Measurements from ENCODE around the gene SPRED1. TPM values are rescaled to one million over a fixed set of nuclear protein-coding genes. Genes with fewer than 3 reads are reported as not detected.

SPRED1 gene
- total and polyA plus RNA-seq, 2 donors (not counting 1 experiment from before 2014, with no cell fraction given), result 0.09 to 2.1 TPM

GRCh38 chr15:38300395-38300794, 47.8 kb downstream of the SPRED1 start:
- intact Hi-C loops (cut with micrococcal nuclease), result no loop called here
- H2AFZ ChIP-seq (ENCODE audit: insufficient read depth, low read depth, low read length, poor library complexity, severe bottlenecking), result no peak overlapping the region
- H3K9ac ChIP-seq (ENCODE audit: low read length), result no peak overlapping the region
- H3K27me3 ChIP-seq (replicated peaks in 1 of 4; ENCODE audit: control extremely low read depth in 1 of 4, control insufficient read depth in 3 of 4, insufficient read depth in 4 of 4, low read length in 3 of 4), result no peaks in the 10 kb centered on the region
- no peak overlapping the region for H3K4me3 ChIP-seq (ENCODE audit: control extremely low read depth in 1 of 5, extremely low read depth in 1 of 5, insufficient read depth in 1 of 5, low read depth in 2 of 5, low read length in 4 of 5)
- TF ChIP-seq CTCF (IDR thresholded peaks at IDR 0.05), result no peak
- ATAC-seq (ENCODE audit: low read depth) (no peak), DNase-seq (no peak)
- no peak overlapping the region for H3K4me3 Mint-ChIP-seq
- no peak overlapping the region for H3K4me2 ChIP-seq (replicated peaks; ENCODE audit: low read depth, low read length, poor library complexity, severe bottlenecking)
- no peaks in the 10 kb centered on the region for H3K4me1 Mint-ChIP-seq
- CTCF ChIA-PET, result no interaction called here
- POLR2A ChIA-PET, result no interaction called here
- H3K27ac ChIP-seq (ENCODE audit: low read length in 2 of 2), result no peak overlapping the region
- H3K27ac Mint-ChIP-seq, result no peak overlapping the region
- H3K9me3 Mint-ChIP-seq (ENCODE audit: insufficient read depth), result no peaks in the 10 kb centered on the region
- no peaks in the 10 kb centered on the region for H4K20me1 ChIP-seq (ENCODE audit: control insufficient read depth, insufficient read depth, low read length, poor library complexity, severe bottlenecking)
- no peaks in the 10 kb centered on the region for H3K4me1 ChIP-seq (ENCODE audit: control insufficient read depth in 2 of 2, insufficient read depth in 2 of 2, low read length in 2 of 2)
- no peaks in the 10 kb centered on the region for H3K27me3 Mint-ChIP-seq
- no peaks in the 10 kb centered on the region for H3K36me3 ChIP-seq (replicated peaks in 1 of 2; ENCODE audit: control extremely low read depth in 1 of 2, control insufficient read depth in 1 of 2, extremely low read depth in 1 of 2, insufficient read depth in 2 of 2, low read length in 1 of 2)
- WGBS (ENCODE audit: insufficient coverage), result no CpG with 5 or more reads among the region's 2 CpGs
- no peaks in the 10 kb centered on the region for H3K9me3 ChIP-seq (ENCODE audit: control extremely low read depth in 1 of 3, control insufficient read depth in 2 of 3, insufficient read depth in 1 of 3, low read length in 2 of 3)
- no peaks in the 10 kb centered on the region for H3K79me2 ChIP-seq (ENCODE audit: control insufficient read depth, insufficient read depth, low read length)

GRCh38 chr15:38304481-38304880, 51.8 kb downstream of the SPRED1 start:
- H3K27ac Mint-ChIP-seq, result no peak overlapping the region
- no peaks in the 10 kb centered on the region for H3K79me2 ChIP-seq (ENCODE audit: control insufficient read depth, insufficient read depth, low read length)
- CTCF ChIA-PET, result no interaction called here

More at GRCh38 chr15:38304481-38304880, 51.8 kb downstream of the SPRED1 start:
- H3K4me3 ChIP-seq (ENCODE audit: control extremely low read depth in 1 of 5, extremely low read depth in 1 of 5, insufficient read depth in 1 of 5, low read depth in 2 of 5, low read length in 4 of 5), result no peak overlapping the region
- TF ChIP-seq CTCF (IDR thresholded peaks at IDR 0.05) (no peak), EZH2 (IDR thresholded peaks at IDR 0.05; ENCODE audit: borderline replicate concordance, insufficient read depth, low read depth, low read length, poor library complexity, severe bottlenecking) (no peak)
- no peaks in the 10 kb centered on the region for H4K20me1 ChIP-seq (ENCODE audit: control insufficient read depth, insufficient read depth, low read length, poor library complexity, severe bottlenecking)
- no peak overlapping the region for H3K27ac ChIP-seq (ENCODE audit: low read length in 2 of 2)
- H3K4me1 ChIP-seq (ENCODE audit: control insufficient read depth in 2 of 2, insufficient read depth in 2 of 2, low read length in 2 of 2), result no peaks in the 10 kb centered on the region
- DNase-seq (no peak), ATAC-seq (ENCODE audit: low read depth) (no peak)
- H3K4me2 ChIP-seq (replicated peaks; ENCODE audit: low read depth, low read length, poor library complexity, severe bottlenecking), result no peak overlapping the region
- no peaks in the 10 kb centered on the region for H3K27me3 Mint-ChIP-seq
- no peaks in the 10 kb centered on the region for H3K9me3 ChIP-seq (ENCODE audit: control extremely low read depth in 1 of 3, control insufficient read depth in 2 of 3, insufficient read depth in 1 of 3, low read length in 2 of 3)
- intact Hi-C loops (cut with micrococcal nuclease), result no loop called here
- H3K4me1 Mint-ChIP-seq, result peaks cover 20% of the 10 kb centered on the region
- no peak overlapping the region for H2AFZ ChIP-seq (ENCODE audit: insufficient read depth, low read depth, low read length, poor library complexity, severe bottlenecking)
- H3K9ac ChIP-seq (ENCODE audit: low read length), result no peak overlapping the region
- 96% methylated on average over 2 of the region's 3 CpGs for WGBS (ENCODE audit: insufficient coverage)
- H3K27me3 ChIP-seq (replicated peaks in 1 of 4; ENCODE audit: control extremely low read depth in 1 of 4, control insufficient read depth in 3 of 4, insufficient read depth in 4 of 4, low read length in 3 of 4), result no peaks in the 10 kb centered on the region
- H3K9me3 Mint-ChIP-seq (ENCODE audit: insufficient read depth), result no peaks in the 10 kb centered on the region
- H3K4me3 Mint-ChIP-seq, result no peak overlapping the region
- POLR2A ChIA-PET, result no interaction called here
- H3K36me3 ChIP-seq (replicated peaks in 1 of 2; ENCODE audit: control extremely low read depth in 1 of 2, control insufficient read depth in 1 of 2, extremely low read depth in 1 of 2, insufficient read depth in 2 of 2, low read length in 1 of 2), result no peaks in the 10 kb centered on the region
